HG03060 (cell line): ENCODE results near the gene VARS2.
A peak's percentile ranks its signal among the peaks of the same experiment; 100 is the strongest.
"Not testable (repeated sequence)": the region's sequence is repeated elsewhere in the genome, so short reads cannot be mapped to it uniquely, and the experiment has no call there.

Experiments used
- ATAC-seq: cut with Tn5 transposase; IDR thresholded peaks from one replicate; pipeline ENCODE4 v1.9.1; 2021; ENCODE audit warnings: low read depth, moderate number of reproducible peaks; ENCODE audit not compliant: unreplicated experiment

The VARS2 gene

GRCh38 chr6:30896541-30896940 lies 17.5 kb upstream of the VARS2 start:
- ATAC-seq: no peak

- ATAC-seq: no peak
Measured at GRCh38 chr6:30897882-30898281, 16.2 kb upstream of the VARS2 start.

- ATAC-seq: no peak
Measured at GRCh38 chr6:30898750-30899360, 15.2 kb upstream of the VARS2 start.

- no peak for ATAC-seq
Measured at GRCh38 chr6:30900863-30901417, 13.1 kb upstream of the VARS2 start.

GRCh38 chr6:30901436-30901835 lies 12.6 kb upstream of the VARS2 start:
- ATAC-seq: no peak

GRCh38 chr6:30902196-30902595 lies 11.8 kb upstream of the VARS2 start:
- not testable (repeated sequence) for ATAC-seq

GRCh38 chr6:30902709-30903108 lies 11.3 kb upstream of the VARS2 start:
- ATAC-seq: no peak

GRCh38 chr6:30903236-30903635 lies 10.8 kb upstream of the VARS2 start:
- no peak for ATAC-seq

GRCh38 chr6:30907290-30907757 lies 6.7 kb upstream of the VARS2 start:
- ATAC-seq: not testable (repeated sequence)

- peak; percentile 87 for ATAC-seq
Measured at GRCh38 chr6:30907758-30908591, 6.1 kb upstream of the VARS2 start, which contains the start of gene GTF2H4. Gene GTF2H4 (plus strand): TSS chr6:30908207.

GRCh38 chr6:30908700-30909099 lies 5.3 kb upstream of the VARS2 start:
- ATAC-seq: no peak

- not testable (repeated sequence) for ATAC-seq
Measured at GRCh38 chr6:30910473-30910872, 3.6 kb upstream of the VARS2 start.

GRCh38 chr6:30912746-30913520 lies 1.1 kb upstream of the VARS2 start:
- ATAC-seq: no peak

- ATAC-seq: no peak
Measured at GRCh38 chr6:30913721-30914075, 340 bp upstream of the VARS2 start.

- no peak for ATAC-seq
Measured at GRCh38 chr6:30914854-30915590, 984 bp downstream of the VARS2 start.

GRCh38 chr6:30915591-30915946 lies 1.5 kb downstream of the VARS2 start:
- ATAC-seq: no peak

GRCh38 chr6:30917041-30917440 lies 3.0 kb downstream of the VARS2 start:
- ATAC-seq: no peak

GRCh38 chr6:30917487-30917886 lies 3.4 kb downstream of the VARS2 start:
- ATAC-seq: no peak

GRCh38 chr6:30918670-30919069 lies 4.6 kb downstream of the VARS2 start:
- ATAC-seq: no peak

- no peak for ATAC-seq
Measured at GRCh38 chr6:30922447-30922852, 8.4 kb downstream of the VARS2 start.
